GM12891 (cell line): ENCODE data around the gene CTRB2.

ENCODE experiments used
- PAX5 ChIP-seq: IDR thresholded peaks from 2 replicates; pipeline ENCODE4 v1.6.1; 2011; ENCODE audit warnings: low read length, moderate library complexity, mild to moderate bottlenecking; ENCODE audit not compliant: insufficient read depth, severe bottlenecking
- POLR2A ChIP-seq: IDR thresholded peaks from 2 replicates; pipeline ENCODE4 v1.6.1; 2011; ENCODE audit warnings: low read depth, low read length, control low read depth
- POLR2AphosphoS5 ChIP-seq: IDR thresholded peaks from 2 replicates; pipeline ENCODE4 v1.6.1; 2011; ENCODE audit warnings: low read depth, low read length, control low read depth
- SPI1 ChIP-seq: IDR thresholded peaks from 2 replicates; pipeline ENCODE4 v1.6.1; 2011; ENCODE audit warnings: low read depth, low read length, control low read depth
- TAF1 ChIP-seq: IDR thresholded peaks from 2 replicates; pipeline ENCODE4 v1.6.1; 2011; ENCODE audit warnings: low read depth, low read length, control low read depth

GRCh38 chr16:75251280-75252048 is 44.5 kb upstream of the CTRB2 start, which contains the start of gene BCAR1:
- TF ChIP-seq POLR2AphosphoS5 (no peak), SPI1 (no peak), POLR2A (no peak), TAF1 (no peak), PAX5 (no peak)
